GM10266 (cell line): ENCODE data around the gene SEPTIN5.

Source experiments
- DNase-seq: peaks from one replicate; pipeline ENCODE4 v3.0.0; 2012; ENCODE audit errors: extremely low spot score
- CTCF ChIP-seq: IDR thresholded peaks from 2 replicates; pipeline ENCODE4 v1.5.1; 2012; ENCODE audit warnings: mild to moderate bottlenecking, low read depth; ENCODE audit not compliant: control insufficient read depth, insufficient read depth; ENCODE audit errors: missing control alignments

The SEPTIN5 gene

DNA sequence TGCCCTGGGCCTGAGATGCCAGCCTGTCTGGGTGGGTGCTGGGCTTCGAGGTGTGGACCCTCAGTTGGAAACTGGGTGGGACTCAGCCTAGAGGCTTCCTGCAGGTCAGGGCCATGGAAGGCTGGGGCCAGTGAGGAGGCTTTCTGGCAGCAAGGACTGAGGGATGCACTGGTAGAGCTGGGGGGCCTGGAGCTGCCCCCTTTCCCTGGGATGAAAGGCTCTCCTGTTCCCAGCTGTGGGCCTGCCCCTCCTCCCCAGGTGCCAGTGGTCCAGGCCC, 2.5 kb downstream of the SEPTIN5 start:
- no peak for DNase-seq

DNA sequence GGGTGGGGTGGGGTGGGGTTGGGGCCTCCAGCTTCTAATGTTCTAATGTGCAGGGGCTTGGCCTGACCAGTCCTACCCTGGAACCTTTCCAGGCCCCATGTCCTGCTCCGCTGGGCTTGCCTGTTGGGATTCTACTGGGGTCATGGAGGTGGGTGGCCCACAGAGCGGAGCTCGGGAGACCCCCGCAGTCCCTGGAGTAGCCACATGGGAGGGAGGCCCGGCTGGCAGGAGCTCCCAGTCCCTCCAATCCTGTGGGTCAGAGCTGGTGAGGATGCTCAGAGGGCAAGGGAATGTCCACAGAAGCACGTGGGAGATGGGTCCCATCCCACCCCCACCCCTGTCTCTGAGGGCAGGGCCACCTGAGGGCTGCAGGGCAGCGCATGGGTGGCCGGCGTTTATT, 2.9 kb downstream of the SEPTIN5 start:
- DNase-seq: no peak
- TF ChIP-seq CTCF: no peak

More for the DNA sequence above, 2.5 kb downstream of the SEPTIN5 start:
- TF ChIP-seq CTCF: no peak

DNA sequence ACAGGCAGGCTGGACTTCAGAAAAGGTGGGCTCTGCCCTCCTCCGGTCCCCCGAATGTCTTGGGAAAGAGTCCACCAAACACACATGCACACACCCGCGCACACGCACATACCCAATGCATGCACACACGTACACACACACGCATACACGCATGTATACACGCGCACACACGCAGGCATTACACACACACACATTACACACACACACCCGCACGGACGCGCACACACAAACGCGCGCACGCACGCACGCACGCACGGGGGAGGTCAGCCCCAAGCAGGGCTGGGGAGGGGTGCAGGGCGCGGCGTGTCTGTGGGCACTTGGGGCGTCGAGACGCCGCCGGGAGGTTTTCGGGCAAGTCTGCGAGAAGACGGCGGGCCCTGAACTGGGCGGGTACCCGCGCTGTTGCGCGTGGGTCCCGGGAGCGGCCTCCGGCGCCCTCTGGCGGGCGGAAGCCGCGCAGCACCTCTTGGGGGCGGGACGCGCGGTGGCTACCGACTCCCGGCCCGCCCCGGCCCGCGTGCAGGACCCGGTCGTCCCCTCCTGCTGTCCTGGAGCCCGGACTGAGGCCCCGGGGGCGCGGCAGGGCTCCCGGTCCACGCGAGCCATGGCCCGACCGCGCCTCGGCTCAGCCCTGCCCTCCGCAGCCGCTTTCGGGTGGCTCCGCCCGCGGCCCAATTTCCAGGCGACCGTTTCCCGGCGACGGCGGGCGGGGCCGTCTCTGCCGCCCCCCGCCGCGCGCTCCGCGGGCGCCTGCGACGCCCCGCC, 3.6 kb downstream of the SEPTIN5 start:
- peak; percentile 96 for DNase-seq
- peak; percentile 88 for TF ChIP-seq CTCF

DNA sequence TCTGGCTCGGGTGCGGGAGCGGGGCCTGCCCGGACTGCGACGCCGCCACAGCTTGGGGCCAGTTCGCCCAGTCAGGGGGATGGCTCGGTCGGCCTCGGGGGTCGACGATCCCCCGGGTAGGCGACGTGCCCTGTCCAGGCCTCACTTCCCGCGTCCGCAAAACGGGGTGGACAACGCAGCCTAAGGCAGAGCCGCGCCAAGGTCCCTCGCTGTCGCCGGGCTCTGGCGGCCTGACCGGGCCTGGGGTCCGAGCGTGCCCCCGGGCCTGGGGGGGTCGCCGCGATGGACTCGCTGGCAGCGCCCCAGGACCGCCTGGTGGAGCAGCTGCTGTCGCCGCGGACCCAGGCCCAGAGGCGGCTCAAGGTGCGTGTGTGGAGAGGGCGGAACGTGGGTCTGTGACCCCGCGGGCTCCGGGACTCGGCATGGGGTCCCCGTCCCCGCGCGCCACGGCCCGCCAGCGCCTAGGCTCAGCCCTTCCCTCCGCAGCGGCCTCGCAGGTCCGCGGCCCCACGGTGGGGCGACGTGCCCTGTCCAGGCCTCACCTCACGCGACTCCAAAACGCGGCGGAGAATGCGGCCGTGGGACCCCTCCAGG, 4.2 kb downstream of the SEPTIN5 start:
- DNase-seq: no peak
- TF ChIP-seq CTCF: no peak

GRCh38 chr22:19719050-19719482, 4.8 kb downstream of the SEPTIN5 start:
- no peak for TF ChIP-seq CTCF
- no peak for DNase-seq

DNA sequence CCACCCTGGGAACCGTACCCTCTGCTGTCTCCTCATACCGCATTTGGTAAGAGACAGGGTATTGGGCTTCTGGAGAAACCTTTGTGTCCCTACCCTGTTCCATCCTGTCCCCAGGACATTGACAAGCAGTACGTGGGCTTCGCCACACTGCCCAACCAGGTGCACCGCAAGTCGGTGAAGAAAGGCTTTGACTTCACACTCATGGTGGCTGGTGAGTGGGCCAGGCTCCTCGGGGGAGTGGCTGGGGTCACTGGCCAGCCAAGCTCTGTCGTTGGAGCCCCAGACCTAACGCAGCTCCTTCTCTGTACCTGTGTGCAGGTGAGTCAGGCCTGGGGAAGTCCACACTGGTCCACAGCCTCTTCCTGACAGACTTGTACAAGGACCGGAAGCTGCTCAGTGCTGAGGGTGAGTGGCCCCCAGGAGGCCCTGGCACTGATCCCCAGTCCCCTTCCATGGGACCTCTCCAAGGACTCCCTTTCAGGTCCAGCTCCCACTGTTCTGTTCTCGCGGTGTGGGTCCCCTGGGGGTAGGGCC, 5.3 kb downstream of the SEPTIN5 start:
- no peak for DNase-seq
- TF ChIP-seq CTCF: no peak

DNA sequence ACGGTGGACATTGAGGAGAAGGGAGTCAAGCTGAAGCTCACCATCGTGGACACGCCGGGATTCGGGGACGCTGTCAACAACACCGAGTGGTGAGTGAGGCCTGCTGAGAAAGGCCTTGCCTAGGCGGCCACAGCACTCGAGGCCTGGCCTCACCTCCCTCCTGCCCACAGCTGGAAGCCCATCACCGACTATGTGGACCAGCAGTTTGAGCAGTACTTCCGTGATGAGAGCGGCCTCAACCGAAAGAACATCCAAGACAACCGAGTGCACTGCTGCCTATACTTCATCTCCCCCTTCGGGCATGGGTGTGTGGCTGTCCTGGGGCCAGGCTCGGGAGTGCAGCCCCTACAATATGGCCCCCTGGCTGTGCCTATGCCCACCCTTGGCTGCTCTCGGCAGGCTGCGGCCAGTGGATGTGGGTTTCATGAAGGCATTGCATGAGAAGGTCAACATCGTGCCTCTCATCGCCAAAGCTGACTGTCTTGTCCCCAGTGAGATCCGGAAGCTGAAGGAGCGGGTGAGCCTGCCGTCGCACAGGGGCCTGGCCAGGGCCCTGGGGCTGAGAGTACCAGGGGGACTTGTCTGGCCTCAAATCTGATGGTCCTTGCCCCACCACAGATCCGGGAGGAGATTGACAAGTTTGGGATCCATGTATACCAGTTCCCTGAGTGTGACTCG, 6.0 kb downstream of the SEPTIN5 start:
- DNase-seq: no peak
- TF ChIP-seq CTCF: no peak
